Activated CD4-positive, alpha-beta T cell treated with anti-CD3 and anti-CD28 coated beads for 1 hour (primary cell): ENCODE results near the gene FOXD2.
"Not testable (repeated sequence)": the region's sequence is repeated elsewhere in the genome, so short reads cannot be mapped to it uniquely, and the experiment has no call there.

Source experiments
- DNase-seq: peaks from one replicate; pipeline ENCODE4 v3.0.0-alpha.2; 2020

Gene FOXD2

GRCh38 chr1:47440599-47441081 is 2.8 kb downstream of the FOXD2 start:
- no peak for DNase-seq

- no peak for DNase-seq
Measured at GRCh38 chr1:47441450-47442106, 3.7 kb downstream of the FOXD2 start.

- DNase-seq: no peak
Measured at GRCh38 chr1:47442202-47442601, 4.4 kb downstream of the FOXD2 start.

GRCh38 chr1:47442842-47443529 is 5.1 kb downstream of the FOXD2 start:
- DNase-seq: no peak

GRCh38 chr1:47443530-47444296 is 5.9 kb downstream of the FOXD2 start:
- no peak for DNase-seq

- no peak for DNase-seq
Measured at GRCh38 chr1:47444297-47444561, 6.4 kb downstream of the FOXD2 start.

GRCh38 chr1:47444562-47445465 is 7.0 kb downstream of the FOXD2 start:
- no peak for DNase-seq

GRCh38 chr1:47445823-47446550 is 8.1 kb downstream of the FOXD2 start:
- DNase-seq: no peak

GRCh38 chr1:47448462-47449222 is 10.8 kb downstream of the FOXD2 start:
- DNase-seq: no peak

GRCh38 chr1:47449822-47450552 is 12.1 kb downstream of the FOXD2 start:
- DNase-seq: no peak

GRCh38 chr1:47450606-47451005 is 12.8 kb downstream of the FOXD2 start:
- no peak for DNase-seq

- DNase-seq: no peak
Measured at GRCh38 chr1:47452426-47452825, 14.6 kb downstream of the FOXD2 start.

GRCh38 chr1:47453910-47454309 is 16.1 kb downstream of the FOXD2 start:
- not testable (repeated sequence) for DNase-seq

- no peak for DNase-seq
Measured at GRCh38 chr1:47456250-47456649, 18.4 kb downstream of the FOXD2 start.

- DNase-seq: not testable (repeated sequence)
Measured at GRCh38 chr1:47457547-47457946, 19.7 kb downstream of the FOXD2 start.

- no peak for DNase-seq
Measured at GRCh38 chr1:47459253-47459788, 21.5 kb downstream of the FOXD2 start.

GRCh38 chr1:47460040-47460439 is 22.2 kb downstream of the FOXD2 start:
- DNase-seq: no peak

GRCh38 chr1:47460456-47460855 is 22.6 kb downstream of the FOXD2 start:
- no peak for DNase-seq

GRCh38 chr1:47465605-47466004 is 27.8 kb downstream of the FOXD2 start:
- DNase-seq: no peak

GRCh38 chr1:47468709-47469389 is 31.0 kb downstream of the FOXD2 start:
- no peak for DNase-seq
